Astrocyte of the hippocampus (primary cell): ENCODE data around the gene CALB2.

Experiments
- DNase-seq: peaks from one replicate; pipeline ENCODE4 v3.0.0; 2011; ENCODE audit warnings: low read depth, low spot score

CALB2 gene

GRCh38 chr16:71426069-71426879 lies 67.8 kb downstream of the CALB2 start:
- DNase-seq: peak; percentile 79

GRCh38 chr16:71426880-71427615 lies 68.5 kb downstream of the CALB2 start:
- no peak for DNase-seq

- DNase-seq: no peak
Observed at GRCh38 chr16:71428385-71428784, 69.9 kb downstream of the CALB2 start.

- DNase-seq: no peak
Observed at GRCh38 chr16:71428883-71429282, 70.4 kb downstream of the CALB2 start.

GRCh38 chr16:71429581-71429980 lies 71.1 kb downstream of the CALB2 start:
- no peak for DNase-seq

GRCh38 chr16:71430744-71431143 lies 72.2 kb downstream of the CALB2 start:
- no peak for DNase-seq

GRCh38 chr16:71431176-71431575 lies 72.7 kb downstream of the CALB2 start:
- DNase-seq: no peak

- no peak for DNase-seq
Observed at GRCh38 chr16:71431991-71432390, 73.5 kb downstream of the CALB2 start.

GRCh38 chr16:71432906-71433305 lies 74.4 kb downstream of the CALB2 start:
- DNase-seq: no peak

GRCh38 chr16:71436473-71436872 lies 78.0 kb downstream of the CALB2 start:
- DNase-seq: no peak

GRCh38 chr16:71439523-71439922 lies 81.0 kb downstream of the CALB2 start:
- peak; percentile 16 for DNase-seq
